ENCODE data around the gene A2M. TPM values are rescaled to one million over a fixed set of nuclear protein-coding genes. Genes with fewer than 3 reads are reported as not detected.

The A2M gene
- total and polyA plus RNA-seq, 2 of the 4 experiments (the other 2 are of a cell fraction), result 1.1 to 3.2 TPM

GRCh38 chr12:9050521-9051157 lies 65.1 kb downstream of the A2M start:
- BruUV-seq (replicated peaks), result no TSS peak
- peaks cover 10% of the 10 kb centered on the region for H3K27me3 ChIP-seq (ENCODE audit: control insufficient read depth, insufficient read depth, low read length)
- no peak overlapping the region for H4K5ac ChIP-seq (ENCODE audit: low read depth, low read length)
- DNase-seq (no peak), ATAC-seq (ENCODE audit: low read depth) (no peak)
- no peaks in the 10 kb centered on the region for H4K20me1 ChIP-seq (ENCODE audit: insufficient read depth, low read length)
- CTCF ChIA-PET, result interaction anchor here (0.9 to 2.1 kb wide), 4 partner anchors 12 to 507 kb away, joined by 3 to 12 read pairs (median 6); no protein-coding TSS in a partner anchor
- 78% methylated on average over 5 of the region's 15 CpGs; no CpG with 5 or more reads in 1 of the 2 experiments for WGBS, 2 experiments (ENCODE audit: extremely low coverage in 2 of 2, insufficient read length in 1 of 2)
- H3K4me2 ChIP-seq (ENCODE audit: low read depth, low read length), result no peak overlapping the region
- H2BK20ac ChIP-seq (ENCODE audit: low read depth, low read length), result no peak overlapping the region
- POLR2A ChIA-PET (ENCODE audit: unreplicated experiment), result no interaction called here
- H3K9me1 ChIP-seq (ENCODE audit: insufficient read depth, low read length), result no peaks in the 10 kb centered on the region
- H3K56ac ChIP-seq (ENCODE audit: extremely low read depth, insufficient read depth, low read length), result no peak overlapping the region
- H3K23ac ChIP-seq (ENCODE audit: low read depth, low read length), result no peak overlapping the region
- no peak overlapping the region for H2BK15ac ChIP-seq (ENCODE audit: low read depth, low read length)
- no peaks in the 10 kb centered on the region for H3K4me1 ChIP-seq (ENCODE audit: control insufficient read depth, insufficient read depth, low read length)
- no peak overlapping the region for H3K27ac ChIP-seq (ENCODE audit: insufficient read depth, low read length)
- no peaks in the 10 kb centered on the region for H3K36me3 ChIP-seq (ENCODE audit: control insufficient read depth, insufficient read depth, low read length)
- H2AK5ac ChIP-seq (ENCODE audit: low read depth, low read length), result no peak overlapping the region
- H4K91ac ChIP-seq (ENCODE audit: insufficient read depth, low read depth, low read length), result no peak overlapping the region
- no peaks in the 10 kb centered on the region for H3K79me1 ChIP-seq (ENCODE audit: low read depth in 1 of 2, low read length in 2 of 2)
- H2AFZ ChIP-seq (replicated peaks; ENCODE audit: low read length, poor library complexity), result peak overlapping the region; percentile 43
- no peak overlapping the region for H3K4ac ChIP-seq (ENCODE audit: low read depth, low read length)
- no peak overlapping the region for H2BK120ac ChIP-seq (ENCODE audit: low read depth, low read length)
- in situ Hi-C loops (cut with MboI; ENCODE audit: low sequenced_read_pairs) (no loop called here), intact Hi-C loops (cut with micrococcal nuclease) (no loop called here), dilution Hi-C loops (cut with HindIII; ENCODE audit: low sequenced_read_pairs, unreplicated experiment) (no loop called here)
- no peaks in the 10 kb centered on the region for H3K9me3 ChIP-seq (ENCODE audit: control insufficient read depth, insufficient read depth, low read length)
- H3K4me3 ChIP-seq (ENCODE audit: insufficient read depth, low read depth, low read length), result no peak overlapping the region
- no peak overlapping the region for H3K18ac ChIP-seq (ENCODE audit: low read depth, low read length)
- no peak overlapping the region for H3K14ac ChIP-seq (replicated peaks; ENCODE audit: low read depth, low read length)
- no peak for TF ChIP-seq POLR2A (IDR thresholded peaks at IDR 0.05; ENCODE audit: low read depth, low read length)
- no peak for TF ChIP-seq RCOR1 (IDR thresholded peaks at IDR 0.05; ENCODE audit: insufficient replicate concordance, low read length)
- TF ChIP-seq MXI1 (IDR thresholded peaks at IDR 0.05; ENCODE audit: borderline replicate concordance, low read depth, low read length), result no peak
- TF ChIP-seq RAD21 (IDR thresholded peaks at IDR 0.05; ENCODE audit: low read length), result no peak
- no peak for TF ChIP-seq USF2 (IDR thresholded peaks at IDR 0.05; ENCODE audit: low read depth, low read length)
- TF ChIP-seq MAFK (IDR thresholded peaks at IDR 0.05; ENCODE audit: low read depth, low read length), result no peak
- TF ChIP-seq RFX5 (IDR thresholded peaks at IDR 0.05; ENCODE audit: low read depth, low read length), result no peak
- TF ChIP-seq SMC3 (IDR thresholded peaks at IDR 0.05; ENCODE audit: low read depth, low read length), result no peak
- TF ChIP-seq BHLHE40 (IDR thresholded peaks at IDR 0.05; ENCODE audit: low read depth, low read length), result no peak
- TF ChIP-seq ELK1 (IDR thresholded peaks at IDR 0.05; ENCODE audit: borderline replicate concordance, low read depth, low read length), result no peak
- TF ChIP-seq NFE2L2 (IDR thresholded peaks at IDR 0.05; ENCODE audit: low read depth, low read length), result no peak
- no peak overlapping the region for H3K9ac ChIP-seq (ENCODE audit: low read depth, low read length)
- no peak overlapping the region for H2BK5ac ChIP-seq (ENCODE audit: low read depth, low read length, poor library complexity, severe bottlenecking)
- H4K8ac ChIP-seq (ENCODE audit: low read depth in 2 of 2, low read length in 2 of 2), result no peak overlapping the region
- H2AK9ac ChIP-seq (replicated peaks; ENCODE audit: low read depth, low read length, poor library complexity), result no peak overlapping the region
